AG04450 (cell line): ENCODE data around the gene KIF26B. TPM values are rescaled to one million over a fixed set of nuclear protein-coding genes. Genes with fewer than 3 reads are reported as not detected.

Experiments used
- CTCF ChIA-PET: fragments of 300-600, 350-600 bp; formaldehyde crosslinking; extraction: SDS; loops from one replicate; lab custom pipeline; 2022; ENCODE audit warnings: antibody characterized with exemption, inconsistent platforms; lab: Charles Lee
- POLR2A ChIA-PET: fragments of 350-600 bp; formaldehyde crosslinking; extraction: SDS; loops from one replicate; lab custom pipeline; 2021; ENCODE audit warnings: antibody characterized with exemption, inconsistent platforms; lab: Yijun Ruan, JAX
- DNase-seq: peaks from one replicate; pipeline ENCODE4 v3.0.0-alpha.2; 2011; ENCODE audit warnings: low read depth, low spot score
- H3K27ac ChIP-seq: one replicate; pipeline ENCODE4 v1.5.1; 2012; ENCODE audit warnings: low read depth, low read length, control low read depth
- H3K27me3 ChIP-seq: one replicate; pipeline ENCODE4 v1.6.0; 2012; ENCODE audit warnings: low read length; ENCODE audit not compliant: control insufficient read depth, insufficient read depth
- H3K4me3 ChIP-seq: 2 replicates; pipeline ENCODE4 v1.5.1; 2011; ENCODE audit warnings: mild to moderate bottlenecking, low read depth, low read length, control low read depth
- H3K9me3 ChIP-seq: 2 replicates; pipeline ENCODE4 v1.5.1; 2012; ENCODE audit warnings: low read length; ENCODE audit not compliant: control insufficient read depth, insufficient read depth
- CTCF ChIP-seq: IDR thresholded peaks from 2 replicates; pipeline ENCODE4 v1.5.1; 2011; ENCODE audit warnings: low read depth, low read length, control low read depth, inconsistent platforms
- polyA plus RNA-seq: library from polyadenylated mRNA; depleted of rRNA; stranded (reverse); fragments of >200 nt; gene quantifications from 2 replicates; pipeline ENCODE4 v1.2.3, GENCODE V29; 2011

Gene KIF26B
- polyA plus RNA-seq, 1 experiment: 2.4 TPM

GRCh38 chr1:245495681-245496080 lies 340.9 kb downstream of the KIF26B start:
- H3K27ac ChIP-seq: no peak overlapping the region
- CTCF ChIA-PET: no interaction called here
- no peaks in the 10 kb centered on the region for H3K9me3 ChIP-seq
- TF ChIP-seq CTCF: no peak
- H3K27me3 ChIP-seq: no peaks in the 10 kb centered on the region
- no peak overlapping the region for H3K4me3 ChIP-seq
- DNase-seq: no peak
- POLR2A ChIA-PET: no interaction called here

- DNase-seq: peak; percentile 42
- H3K9me3 ChIP-seq: no peaks in the 10 kb centered on the region
- ChIA-PET POLR2A (no interaction called here), CTCF (no interaction called here)
- no peak overlapping the region for H3K4me3 ChIP-seq
- H3K27me3 ChIP-seq: no peaks in the 10 kb centered on the region
- H3K27ac ChIP-seq: no peak overlapping the region
- TF ChIP-seq CTCF: peak; percentile 9; the same call in 1 of the 2 replicates
Measured at GRCh38 chr1:245500546-245500945, 345.8 kb downstream of the KIF26B start.

- no peak for DNase-seq
- ChIA-PET CTCF (no interaction called here), POLR2A (no interaction called here)
- Histone ChIP-seq H3K9me3 (no peaks in the 10 kb centered on the region), H3K4me3 (no peak overlapping the region), H3K27ac (no peak overlapping the region), H3K27me3 (no peaks in the 10 kb centered on the region)
- no peak for TF ChIP-seq CTCF
Measured at GRCh38 chr1:245501633-245502032, 346.8 kb downstream of the KIF26B start.

- ChIA-PET CTCF (interaction anchor here (1.7 kb wide), 1 partner anchor 13 kb away, joined by 6 read pairs; no protein-coding TSS in a partner anchor), POLR2A (no interaction called here)
- TF ChIP-seq CTCF: no peak
Measured at GRCh38 chr1:245503548-245503947, 348.8 kb downstream of the KIF26B start.

GRCh38 chr1:245510144-245510543 lies 355.4 kb downstream of the KIF26B start:
- TF ChIP-seq CTCF: no peak
- H3K9me3 ChIP-seq: no peaks in the 10 kb centered on the region
- no peak overlapping the region for H3K4me3 ChIP-seq
- DNase-seq: no peak
- ChIA-PET POLR2A (no interaction called here), CTCF (interaction anchor here (0.6 to 1.4 kb wide), 2 partner anchors 329 to 357 kb away, joined by 3 to 8 read pairs; no protein-coding TSS in a partner anchor)
- H3K27me3 ChIP-seq: peaks cover 3% of the 10 kb centered on the region
- H3K27ac ChIP-seq: no peak overlapping the region

More at GRCh38 chr1:245503548-245503947, 348.8 kb downstream of the KIF26B start:
- Histone ChIP-seq H3K9me3 (no peaks in the 10 kb centered on the region), H3K27ac (no peak overlapping the region), H3K4me3 (no peak overlapping the region), H3K27me3 (no peaks in the 10 kb centered on the region)
- no peak for DNase-seq
